Hepatocyte (in vitro differentiated cells): Measurements from ENCODE around the gene MOB4. TPM values are rescaled to one million over a fixed set of nuclear protein-coding genes. Genes with fewer than 3 reads are reported as not detected.
A peak's percentile ranks its signal among the peaks of the same experiment; 100 is the strongest.

Source experiments
- DNase-seq: peaks from one replicate; pipeline ENCODE4 v3.0.0-alpha.2; 2016; ENCODE audit warnings: low spot score
- H2AFZ ChIP-seq: fragments of 200-600 bp; sonication (generic); 2 replicates; pipeline ENCODE4 v1.6.0; 2016; ENCODE audit warnings: antibody characterized with exemption, mild to moderate bottlenecking
- H3K27ac ChIP-seq: fragments of 200-600 bp; sonication (generic); 2 replicates; pipeline ENCODE4 v1.5.1; 2016; ENCODE audit warnings: mild to moderate bottlenecking
- H3K27me3 ChIP-seq: fragments of 200-600 bp; sonication (generic); 2 replicates; pipeline ENCODE4 v1.6.1; 2016
- H3K36me3 ChIP-seq: fragments of 200-600 bp; sonication (generic); replicated peaks from 2 replicates; pipeline ENCODE4 v1.5.1; 2016; ENCODE audit warnings: low read depth; ENCODE audit not compliant: insufficient read depth
- H3K4me1 ChIP-seq: fragments of 200-600 bp; sonication (generic); 2 replicates; pipeline ENCODE4 v1.5.1; 2016; ENCODE audit warnings: mild to moderate bottlenecking, moderate library complexity; ENCODE audit not compliant: insufficient read depth
- H3K4me2 ChIP-seq: fragments of 200-600 bp; sonication (generic); 2 replicates; pipeline ENCODE4 v1.6.0; 2016
- H3K4me3 ChIP-seq: fragments of 200-600 bp; sonication (generic); 2 replicates; pipeline ENCODE4 v1.5.1; 2016; ENCODE audit warnings: mild to moderate bottlenecking
- H3K79me2 ChIP-seq: fragments of 200-600 bp; sonication (generic); 2 replicates; pipeline ENCODE4 v1.6.0; 2017; ENCODE audit warnings: mild to moderate bottlenecking
- H3K9me2 ChIP-seq: fragments of 200-600 bp; sonication (generic); replicated peaks from 2 replicates; pipeline ENCODE4 v1.6.0; 2017; ENCODE audit warnings: mild to moderate bottlenecking; ENCODE audit not compliant: insufficient read depth
- H3K9me3 ChIP-seq: fragments of 200-600 bp; sonication (generic); 2 replicates; pipeline ENCODE4 v1.5.1; 2016; ENCODE audit warnings: low read depth, mild to moderate bottlenecking
- H4K20me1 ChIP-seq: fragments of 200-600 bp; sonication (generic); 2 replicates; pipeline ENCODE4 v1.6.0; 2016; ENCODE audit warnings: mild to moderate bottlenecking; ENCODE audit not compliant: insufficient read depth, poor library complexity, severe bottlenecking
- EZH2 ChIP-seq: fragments of 200-600 bp; sonication (generic); IDR thresholded peaks from 2 replicates; pipeline ENCODE4 v1.6.1; 2016; ENCODE audit warnings: antibody characterized with exemption, mild to moderate bottlenecking, borderline replicate concordance
- EZH2phosphoT487 ChIP-seq: fragments of 200-600 bp; sonication (generic); IDR thresholded peaks from one replicate; pipeline ENCODE4 v1.6.1; 2018; ENCODE audit warnings: antibody characterized with exemption, mild to moderate bottlenecking, low read depth, moderate library complexity; ENCODE audit not compliant: unreplicated experiment, severe bottlenecking
- WGBS: methylation state at CpG from one replicate; pipeline ENCODE4 v1.1.6; 2016; ENCODE audit warnings: low lambda C conversion rate; ENCODE audit errors: missing lambda C conversion rate; 5-methylcytosine and 5-hydroxymethylcytosine counted together
- polyA plus RNA-seq: library from polyadenylated mRNA; unstranded; fragments of >200 nt; fragmentation: Nextera tagmentation; extraction: Ambion mirVana; gene quantifications from 2 replicates; pipeline ENCODE4 v1.2.1, GENCODE V29; 2016
- total RNA-seq: library from RNA; depleted of rRNA; stranded (reverse); fragments of >200 nt; gene quantifications from 2 replicates; pipeline ENCODE4 v1.2.3, GENCODE V29; 2014
- TF ChIP-seq, protein P1 (sequence below): fragments of 200-600 bp; sonication (generic); IDR thresholded peaks from 2 replicates; pipeline ENCODE4 v1.5.1; 2016; ENCODE audit warnings: antibody characterized with exemption, mild to moderate bottlenecking; ENCODE audit not compliant: poor library complexity

MOB4 gene
- total and polyA plus RNA-seq, 2 experiments from 2014 or later, result 44.1 to 50.1 TPM

DNA sequence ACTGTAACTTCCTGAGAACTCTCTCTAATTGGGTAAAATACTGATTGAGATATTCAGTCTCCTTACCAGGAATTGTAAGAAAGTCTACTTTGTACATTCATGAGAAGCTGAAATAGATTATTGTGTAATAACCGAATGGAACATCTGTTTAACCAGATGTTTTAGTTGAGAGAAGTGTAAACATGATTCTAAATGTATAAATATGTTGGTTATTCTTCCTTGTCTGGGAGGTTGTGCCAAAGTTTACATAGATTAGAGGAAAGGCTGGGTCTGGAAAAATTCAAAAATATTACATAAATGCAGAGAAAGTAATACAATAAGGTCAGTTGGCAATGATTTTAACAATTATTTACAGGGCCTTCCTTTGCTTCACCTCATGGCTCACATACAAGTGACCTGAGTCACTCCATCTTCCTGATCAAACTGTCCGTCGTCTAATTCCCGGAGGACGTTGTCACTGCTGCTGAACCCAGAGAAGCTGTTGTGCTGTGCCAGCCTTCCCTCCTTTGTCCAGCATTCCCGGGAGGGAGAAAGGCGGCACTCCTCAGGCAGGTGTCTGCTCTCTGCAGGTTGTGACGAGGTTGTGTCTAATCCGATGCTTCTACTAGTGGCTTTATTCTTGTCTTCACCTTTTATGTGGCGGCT lies 55.9 kb downstream of the MOB4 start:
- WGBS, result 93% methylated on average over 10 of the region's 10 CpGs
- no peaks in the 10 kb centered on the region for H3K79me2 ChIP-seq
- H3K27me3 ChIP-seq, result no peaks in the 10 kb centered on the region
- no peak overlapping the region for H3K4me2 ChIP-seq
- DNase-seq, result no peak
- no peaks in the 10 kb centered on the region for H3K4me1 ChIP-seq
- no peak overlapping the region for H2AFZ ChIP-seq
- no peaks in the 10 kb centered on the region for H4K20me1 ChIP-seq
- TF ChIP-seq EZH2, result no peak
- TF ChIP-seq EZH2phosphoT487, result no peak
- TF ChIP-seq, protein P1, sequence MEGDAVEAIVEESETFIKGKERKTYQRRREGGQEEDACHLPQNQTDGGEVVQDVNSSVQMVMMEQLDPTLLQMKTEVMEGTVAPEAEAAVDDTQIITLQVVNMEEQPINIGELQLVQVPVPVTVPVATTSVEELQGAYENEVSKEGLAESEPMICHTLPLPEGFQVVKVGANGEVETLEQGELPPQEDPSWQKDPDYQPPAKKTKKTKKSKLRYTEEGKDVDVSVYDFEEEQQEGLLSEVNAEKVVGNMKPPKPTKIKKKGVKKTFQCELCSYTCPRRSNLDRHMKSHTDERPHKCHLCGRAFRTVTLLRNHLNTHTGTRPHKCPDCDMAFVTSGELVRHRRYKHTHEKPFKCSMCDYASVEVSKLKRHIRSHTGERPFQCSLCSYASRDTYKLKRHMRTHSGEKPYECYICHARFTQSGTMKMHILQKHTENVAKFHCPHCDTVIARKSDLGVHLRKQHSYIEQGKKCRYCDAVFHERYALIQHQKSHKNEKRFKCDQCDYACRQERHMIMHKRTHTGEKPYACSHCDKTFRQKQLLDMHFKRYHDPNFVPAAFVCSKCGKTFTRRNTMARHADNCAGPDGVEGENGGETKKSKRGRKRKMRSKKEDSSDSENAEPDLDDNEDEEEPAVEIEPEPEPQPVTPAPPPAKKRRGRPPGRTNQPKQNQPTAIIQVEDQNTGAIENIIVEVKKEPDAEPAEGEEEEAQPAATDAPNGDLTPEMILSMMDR, result no peak
- H3K36me3 ChIP-seq, result no peaks in the 10 kb centered on the region
- H3K27ac ChIP-seq, result peak overlapping the region; percentile 23
- no peaks in the 10 kb centered on the region for H3K9me2 ChIP-seq
- no peak overlapping the region for H3K4me3 ChIP-seq
- no peaks in the 10 kb centered on the region for H3K9me3 ChIP-seq

DNA sequence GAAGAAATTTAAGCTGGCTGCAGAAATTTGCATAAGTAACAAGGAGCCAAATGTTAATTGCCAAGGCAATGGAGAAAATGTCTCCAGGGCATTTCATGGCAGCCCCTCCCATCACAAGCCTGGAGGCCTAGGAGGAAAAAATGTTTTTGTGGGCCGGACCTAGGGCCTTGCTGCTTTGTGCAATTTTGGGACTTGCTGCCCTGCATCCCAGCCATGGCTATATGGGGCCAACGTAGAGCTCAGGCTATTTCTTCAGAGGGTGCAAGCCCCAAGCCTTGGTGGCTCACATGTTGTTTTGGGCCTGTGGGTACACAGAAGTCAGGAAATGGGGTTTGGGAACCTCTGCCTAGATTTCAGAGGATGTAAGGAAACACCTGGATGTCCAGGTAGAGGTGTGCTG lies 57.7 kb downstream of the MOB4 start:
- no peaks in the 10 kb centered on the region for H4K20me1 ChIP-seq
- H3K4me1 ChIP-seq, result no peaks in the 10 kb centered on the region
- no peak for TF ChIP-seq EZH2
- TF ChIP-seq, protein P1, result no peak
- TF ChIP-seq EZH2phosphoT487, result no peak
- H3K9me2 ChIP-seq, result no peaks in the 10 kb centered on the region
- H3K36me3 ChIP-seq, result no peaks in the 10 kb centered on the region
- H3K4me2 ChIP-seq, result no peak overlapping the region
- H3K79me2 ChIP-seq, result no peaks in the 10 kb centered on the region
- H3K9me3 ChIP-seq, result no peaks in the 10 kb centered on the region
- H3K4me3 ChIP-seq, result no peak overlapping the region
- H3K27ac ChIP-seq, result no peak overlapping the region
- H3K27me3 ChIP-seq, result no peaks in the 10 kb centered on the region
- 100% methylated on average over 2 of the region's 2 CpGs for WGBS
- no peak overlapping the region for H2AFZ ChIP-seq
- no peak for DNase-seq

GRCh38 chr2:197575987-197576386 lies 60.1 kb downstream of the MOB4 start:
- Histone ChIP-seq H3K4me3 (no peak overlapping the region), H3K27me3 (no peaks in the 10 kb centered on the region), H2AFZ (no peak overlapping the region), H3K4me2 (no peak overlapping the region), H3K79me2 (no peaks in the 10 kb centered on the region), H3K4me1 (no peaks in the 10 kb centered on the region), H4K20me1 (no peaks in the 10 kb centered on the region), H3K9me3 (no peaks in the 10 kb centered on the region), H3K9me2 (no peaks in the 10 kb centered on the region), H3K27ac (no peak overlapping the region), H3K36me3 (no peaks in the 10 kb centered on the region)
- TF ChIP-seq, protein P1, result no peak
- TF ChIP-seq EZH2phosphoT487 (no peak), EZH2 (no peak)
- peak; percentile 33 for DNase-seq
- 96% methylated on average over 2 of the region's 2 CpGs for WGBS
